Stimulated activated CD4-positive, alpha-beta T cell treated with anti-CD3 and anti-CD28 coated beads, Interleukin-15, amount 100 ng/mL, for 1 hour (primary cell): ENCODE data around the gene SLAMF7.
"Not testable (repeated sequence)": the region's sequence is repeated elsewhere in the genome, so short reads cannot be mapped to it uniquely, and the experiment has no call there.

Experiments
- DNase-seq, 2 donors: peaks; one replicate each; pipeline ENCODE4 v3.0.0-alpha.2; 2020; ENCODE audit warnings: low read depth in 1 of 2, low spot score in 1 of 2

Gene SLAMF7

DNA sequence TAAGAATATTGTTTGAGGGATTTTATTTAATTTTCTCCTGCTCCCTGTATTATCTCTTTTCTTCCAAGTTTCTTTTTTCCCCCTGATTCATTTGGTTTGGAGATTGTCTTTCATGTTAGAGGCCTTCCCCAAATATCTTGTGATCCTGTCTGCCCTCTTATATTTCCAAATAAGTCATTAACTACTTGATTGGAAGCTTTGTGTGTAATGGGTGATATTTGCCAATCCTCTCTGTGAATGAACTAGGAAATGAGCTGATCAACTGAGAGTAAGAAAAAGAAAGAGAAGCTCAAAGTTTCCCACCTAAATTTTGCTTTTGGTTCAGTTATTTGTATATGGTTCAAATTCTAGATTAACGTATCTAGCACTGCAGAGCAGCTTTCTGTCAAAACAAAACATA lies 33.3 kb downstream of the SLAMF7 start:
- no peak for DNase-seq

DNA sequence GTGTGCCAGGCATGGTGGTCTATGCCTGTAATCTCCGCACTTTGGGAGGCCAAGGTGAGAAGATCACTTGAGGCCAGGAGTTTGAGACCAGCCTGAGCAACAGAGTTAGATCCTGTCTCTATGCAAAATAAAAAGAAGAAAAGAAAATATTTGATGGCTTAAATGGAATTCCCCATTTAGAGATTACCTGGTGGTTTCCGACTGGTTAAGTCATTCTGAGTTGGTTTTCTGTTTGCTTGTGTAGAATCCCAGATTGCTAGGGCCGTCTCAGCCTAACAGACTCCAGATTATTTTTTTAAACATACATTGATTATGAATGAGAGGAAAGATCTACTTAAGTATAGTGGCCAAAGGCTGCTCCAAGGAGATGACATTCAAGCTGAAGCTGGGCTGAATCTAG lies 34.0 kb downstream of the SLAMF7 start:
- DNase-seq = no peak

DNA sequence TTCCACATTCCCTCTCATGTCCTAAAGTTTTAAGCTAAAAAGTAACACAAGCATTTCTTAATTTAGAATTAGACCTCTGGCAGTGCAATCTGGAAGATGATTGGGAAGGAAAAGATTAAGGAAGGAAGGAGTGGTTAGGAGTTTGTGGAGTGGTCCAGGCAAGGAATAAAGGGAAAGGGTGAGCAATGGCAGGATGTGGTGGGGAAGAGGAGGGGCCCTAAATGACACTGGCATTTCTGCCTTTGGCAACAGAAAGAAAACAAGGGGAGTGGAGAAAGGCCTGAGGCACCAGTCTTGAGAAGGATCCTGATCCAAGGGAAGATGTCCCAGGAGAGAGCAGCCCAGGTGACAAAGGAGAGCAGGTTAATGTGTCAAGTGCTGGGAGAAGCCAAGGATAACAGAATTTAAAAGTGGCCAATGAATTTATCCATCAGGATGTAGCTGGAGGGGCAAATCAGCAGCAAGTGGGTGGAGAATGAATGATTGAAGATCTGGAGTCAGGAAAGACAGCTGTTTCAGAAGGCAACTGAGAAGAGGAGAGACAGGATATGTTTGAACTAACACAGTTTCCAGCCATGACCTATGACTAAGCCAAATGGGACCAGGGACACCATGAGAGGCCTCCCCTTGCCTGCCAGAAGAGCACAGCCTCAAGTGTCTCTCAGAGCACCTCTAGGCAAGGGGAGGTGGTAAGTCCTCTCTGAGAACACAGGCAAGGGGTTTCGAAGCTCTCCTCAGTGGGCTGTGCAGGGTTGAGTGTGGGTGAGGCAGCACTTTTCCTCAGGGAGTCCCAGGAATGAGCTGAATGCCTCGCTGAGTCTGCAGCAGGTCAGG lies 36.1 kb downstream of the SLAMF7 start:
- no peak for DNase-seq

DNA sequence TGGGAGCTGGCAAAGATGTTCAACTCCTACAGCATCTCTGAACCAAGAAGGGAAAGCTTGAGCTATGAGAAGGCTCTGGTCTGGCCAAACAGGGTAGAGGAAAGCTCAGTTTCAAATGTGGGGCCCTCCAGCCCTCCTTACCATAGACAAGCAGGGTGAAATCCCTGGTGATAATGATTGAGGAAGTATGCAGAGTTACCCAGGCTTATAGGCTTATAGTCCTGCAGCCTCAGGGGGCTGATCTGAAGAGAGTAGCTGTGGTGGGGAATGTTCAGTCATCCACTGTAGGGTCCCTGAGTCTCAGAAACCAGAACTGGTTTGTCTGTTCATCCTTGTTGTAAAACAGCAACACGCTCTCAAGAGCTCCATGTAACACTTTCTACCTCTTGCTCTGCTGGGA lies 37.1 kb downstream of the SLAMF7 start:
- DNase-seq = no peak

DNA sequence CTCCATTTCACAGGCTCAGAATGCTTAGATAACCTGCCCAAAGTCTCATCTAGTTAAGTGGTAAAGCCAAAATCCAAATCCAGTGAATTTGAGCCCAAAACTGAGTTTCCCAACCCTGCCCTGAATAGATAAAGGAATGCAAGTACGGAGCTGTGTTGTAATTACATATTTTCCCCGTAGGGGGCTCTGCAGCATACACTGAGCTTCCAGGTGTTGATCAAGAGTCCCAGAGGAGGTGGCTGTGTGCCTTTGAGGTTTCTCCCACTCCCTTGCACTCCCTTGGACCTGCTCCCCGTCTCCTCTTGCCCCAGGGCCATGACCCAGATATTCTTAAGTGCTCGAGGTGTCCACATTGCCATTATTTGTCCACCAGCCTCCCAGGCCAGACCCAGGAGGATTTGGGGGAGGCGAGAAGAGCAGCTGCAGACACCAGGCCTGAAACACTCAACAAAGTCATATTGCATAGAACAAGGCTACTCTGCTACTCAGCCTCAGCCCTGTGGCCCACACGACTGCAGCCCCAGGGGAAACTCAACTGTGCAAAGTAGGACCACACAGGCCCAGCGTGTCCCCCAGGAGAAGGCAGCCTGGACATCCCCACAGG lies 38.5 kb downstream of the SLAMF7 start:
- DNase-seq = no peak

DNA sequence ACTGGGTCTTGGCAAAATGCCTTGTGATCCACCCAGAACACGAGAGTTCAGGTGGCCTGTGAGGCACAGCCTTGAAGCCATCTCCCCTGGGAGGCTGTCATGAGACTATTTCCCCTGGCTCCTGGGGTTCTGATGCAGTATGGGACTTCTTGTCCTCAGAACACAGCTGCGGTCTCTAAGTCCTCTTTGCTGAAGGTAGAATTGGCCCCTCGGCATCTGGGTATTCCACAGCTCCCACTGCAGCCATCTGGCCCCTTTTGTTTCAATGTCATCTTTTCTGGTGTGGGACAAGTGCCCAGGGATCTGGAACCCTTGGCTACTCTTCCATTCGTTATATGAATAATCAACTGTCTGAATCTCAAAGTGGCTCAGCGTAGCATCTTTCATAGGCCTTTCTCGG lies 39.9 kb downstream of the SLAMF7 start:
- no peak for DNase-seq

DNA sequence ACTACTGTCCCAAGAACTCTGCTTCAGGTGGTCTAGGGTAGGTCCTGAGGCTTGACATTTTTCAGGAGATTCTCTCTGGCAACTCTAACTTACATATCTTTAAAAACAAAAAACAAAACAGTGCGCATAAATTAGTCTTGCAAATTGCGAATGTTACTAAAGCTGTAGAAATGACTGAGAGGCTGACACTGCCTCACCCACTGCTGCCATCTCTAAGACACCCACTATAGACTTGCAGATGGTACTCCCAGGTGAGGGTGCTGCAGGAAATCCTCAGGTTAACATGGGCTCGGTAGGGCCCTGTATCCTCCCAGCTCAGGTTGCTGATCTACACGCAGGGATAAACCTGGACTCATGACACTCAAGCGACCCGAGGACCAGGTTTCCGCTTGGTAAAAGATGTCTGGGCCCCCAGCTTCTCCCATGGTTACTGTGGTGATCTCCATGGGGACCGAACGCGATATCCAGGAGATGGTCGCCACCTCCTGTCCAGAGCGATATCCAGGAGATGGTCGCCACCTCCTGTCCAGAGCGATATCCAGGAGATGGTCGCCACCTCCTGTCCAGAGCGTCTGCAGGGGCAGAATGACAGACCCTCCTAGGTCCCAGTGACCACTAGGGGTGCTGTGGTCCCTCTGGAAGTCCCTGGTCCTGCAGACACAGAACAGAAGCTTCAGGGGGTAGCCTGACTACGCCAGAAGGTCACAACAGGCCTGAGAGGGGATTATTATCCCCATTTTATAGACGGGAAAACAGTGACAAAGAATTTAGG lies 40.8 kb downstream of the SLAMF7 start:
- DNase-seq = no peak

DNA sequence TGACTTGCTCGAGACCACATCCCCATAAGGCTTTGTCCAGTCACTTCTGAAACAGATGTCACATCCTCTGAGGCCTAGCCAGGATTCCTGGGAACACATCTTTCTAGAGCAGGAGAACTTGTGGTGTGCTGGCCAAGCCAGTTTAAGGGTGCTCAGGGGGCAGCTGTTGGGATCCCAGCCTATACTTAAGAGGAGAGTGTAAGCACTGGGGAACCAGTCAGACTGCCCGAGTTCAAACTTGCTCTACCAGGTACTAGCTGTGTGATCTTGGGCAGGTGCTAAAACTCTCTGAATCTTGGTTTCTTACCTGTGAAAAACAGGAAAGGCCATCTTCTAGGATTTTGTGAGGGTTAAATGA lies 41.3 kb downstream of the SLAMF7 start:
- DNase-seq = no peak

DNA sequence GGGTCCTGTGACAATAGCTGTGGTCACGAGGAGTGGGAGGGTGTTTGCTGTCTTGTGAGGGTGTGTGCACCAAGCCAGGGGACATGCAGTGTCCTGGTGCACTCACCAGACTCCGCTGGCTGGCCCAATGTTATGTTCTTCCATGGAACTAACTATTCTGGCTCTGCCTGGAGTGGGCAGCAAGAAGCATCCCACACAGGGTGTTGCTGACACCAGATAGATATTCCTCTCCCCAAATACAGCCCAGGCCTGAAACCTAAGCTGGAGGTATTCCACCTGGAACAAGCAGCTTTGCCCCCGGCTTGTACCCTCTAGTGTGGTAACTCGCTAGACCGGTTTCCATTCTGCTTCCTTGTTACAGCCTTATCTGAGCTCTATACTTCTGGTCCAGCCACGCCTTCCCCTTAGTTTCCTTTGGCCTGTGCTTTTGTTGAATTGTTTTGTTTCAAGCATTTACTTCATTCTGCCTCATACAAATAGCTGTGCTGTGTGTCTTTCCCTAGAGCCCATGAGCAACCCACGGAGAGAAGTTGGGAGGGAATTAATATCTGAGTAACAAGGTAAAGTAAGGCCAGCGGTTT lies 42.2 kb downstream of the SLAMF7 start:
- no peak for DNase-seq

DNA sequence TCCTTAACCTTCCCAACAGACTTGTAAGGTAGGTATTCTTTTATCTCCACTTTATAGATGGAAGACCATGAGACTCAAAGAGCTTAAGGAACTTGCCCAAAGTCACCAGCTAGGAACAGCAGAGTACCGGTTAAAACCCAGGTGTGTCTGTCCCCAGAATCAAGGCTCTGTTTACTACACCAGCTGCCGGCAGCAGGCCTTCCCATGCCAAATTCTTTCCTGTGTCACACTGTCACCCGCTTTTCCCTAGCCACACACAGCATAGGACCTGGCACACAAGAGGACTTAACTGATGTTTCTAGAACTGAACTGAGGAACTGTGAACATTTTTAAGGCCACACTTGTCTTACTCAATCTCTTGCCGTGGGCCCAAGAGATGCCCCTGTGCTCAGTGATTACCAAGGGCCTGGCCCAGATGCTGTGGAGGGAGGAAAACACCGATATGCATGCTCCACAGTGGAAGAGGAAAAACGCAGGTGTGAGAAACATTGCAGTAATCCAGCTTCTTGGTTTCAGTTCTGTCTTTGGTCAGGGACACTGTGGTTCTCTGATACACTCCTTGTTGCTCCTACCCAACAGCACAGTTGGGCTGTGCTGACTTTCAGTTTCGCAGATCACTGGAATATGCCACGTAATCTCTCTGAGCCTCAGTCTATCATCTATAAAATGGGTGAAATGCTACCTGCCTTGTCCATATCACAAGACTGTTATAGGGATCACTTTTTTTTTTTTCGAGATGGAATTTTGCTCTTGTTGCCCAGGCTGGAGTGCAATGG lies 43.1 kb downstream of the SLAMF7 start:
- DNase-seq = no peak

DNA sequence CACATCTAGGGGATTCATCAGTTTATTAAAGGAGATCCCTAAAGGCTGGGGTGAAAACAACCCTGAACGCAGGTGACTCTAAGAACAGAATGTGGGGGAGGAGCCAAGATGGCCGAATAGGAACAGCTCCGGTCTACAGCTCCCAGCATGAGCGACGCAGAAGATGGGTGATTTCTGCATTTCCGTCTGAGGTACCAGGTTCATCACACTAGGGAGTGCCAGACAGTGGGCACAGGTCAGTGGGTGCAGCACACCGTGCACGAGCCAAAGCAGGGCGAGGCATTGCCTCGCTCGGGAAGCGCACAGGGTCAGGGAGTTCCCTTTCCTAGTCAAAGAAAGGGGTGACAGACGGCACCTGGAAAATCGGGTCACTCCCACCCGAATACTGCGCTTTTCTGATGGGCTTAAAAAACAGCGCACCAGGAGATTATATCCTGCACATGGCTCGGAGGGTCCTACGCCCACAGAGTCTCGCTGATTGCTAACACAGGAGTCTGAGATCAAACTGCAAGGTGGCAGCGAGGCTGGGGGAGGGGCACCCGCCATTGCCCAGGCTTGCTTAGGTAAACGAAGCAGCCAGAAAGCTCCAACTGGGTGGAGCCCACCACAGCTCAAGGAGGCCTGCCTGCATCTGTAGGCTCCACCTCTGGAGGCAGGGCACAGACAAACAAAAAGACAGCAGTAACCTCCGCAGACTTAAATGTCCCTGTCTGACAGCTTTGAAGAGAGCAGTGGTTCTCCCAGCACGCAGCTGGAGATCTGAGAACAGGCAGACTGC lies 44.1 kb downstream of the SLAMF7 start:
- not testable (repeated sequence) for DNase-seq

DNA sequence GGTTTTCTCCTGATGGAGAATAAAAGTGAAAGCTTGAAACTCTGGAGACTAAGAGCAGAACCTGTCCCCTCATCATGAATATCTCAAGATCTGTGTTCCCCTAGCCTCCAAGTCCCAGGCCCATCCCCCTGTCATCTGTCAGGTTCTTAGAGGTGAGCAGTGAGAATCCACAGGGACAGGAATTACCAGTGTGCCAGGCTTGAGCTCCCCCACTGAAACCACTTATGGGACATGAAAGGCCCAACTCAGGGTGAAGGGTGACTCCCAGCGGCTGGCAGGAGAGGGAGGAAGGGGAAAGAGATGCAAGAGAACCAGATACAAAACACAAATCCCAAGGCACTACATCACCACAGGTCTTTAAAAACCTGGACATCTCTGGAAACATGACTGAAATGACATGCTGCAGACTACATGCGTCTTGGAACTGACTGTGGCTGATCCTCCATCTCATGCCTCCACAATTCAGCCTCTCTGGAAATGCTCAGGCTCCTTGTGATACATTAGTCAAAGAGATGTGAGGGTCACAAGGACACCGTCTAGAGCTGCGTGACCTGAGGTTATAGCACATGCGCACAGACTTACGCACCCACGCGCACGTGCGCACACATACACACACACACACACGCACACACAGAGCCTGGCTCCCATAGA lies 50.1 kb downstream of the SLAMF7 start:
- no peak for DNase-seq

DNA sequence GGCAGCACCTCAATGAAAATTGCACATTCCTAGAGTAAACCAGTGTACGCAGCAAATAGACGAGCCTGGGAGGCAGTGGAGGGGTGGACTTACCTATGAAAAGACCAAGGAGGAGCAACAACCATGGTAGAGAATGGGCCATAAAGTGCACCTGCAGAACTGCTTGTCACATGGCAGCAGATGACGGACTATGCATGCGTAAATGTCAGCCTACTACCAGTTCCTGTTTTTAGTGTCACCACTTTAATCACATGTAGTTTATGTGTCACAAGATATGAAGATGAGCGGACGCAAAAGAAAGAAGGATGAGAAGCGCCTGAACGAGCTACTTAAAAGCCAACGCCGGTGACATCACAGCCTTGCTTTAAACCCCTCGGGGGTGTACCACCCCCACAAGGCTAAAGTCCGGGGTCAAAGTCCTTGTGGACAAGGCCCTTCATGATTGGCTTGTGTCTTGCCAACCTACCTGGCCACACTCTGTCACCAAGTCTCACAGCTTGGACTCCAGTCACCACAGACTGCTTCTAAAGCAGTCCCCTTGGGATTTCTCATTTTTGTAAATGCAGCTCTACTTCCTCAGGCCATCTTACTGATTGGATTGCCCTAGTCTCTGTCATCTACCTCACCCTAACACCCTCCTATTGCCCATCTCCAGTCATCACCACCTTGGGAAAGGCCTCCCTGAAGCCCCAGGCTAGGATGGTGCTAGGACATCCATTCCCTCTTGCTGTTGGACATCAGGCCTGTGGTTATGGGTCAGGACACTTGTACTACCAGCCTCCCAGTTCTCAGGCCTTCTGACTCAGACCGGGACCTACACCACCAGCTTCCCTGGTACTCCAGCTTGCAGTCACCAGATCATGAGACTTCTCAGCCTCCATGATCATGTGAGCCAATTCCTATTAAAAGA lies 50.9 kb downstream of the SLAMF7 start:
- DNase-seq = no peak

DNA sequence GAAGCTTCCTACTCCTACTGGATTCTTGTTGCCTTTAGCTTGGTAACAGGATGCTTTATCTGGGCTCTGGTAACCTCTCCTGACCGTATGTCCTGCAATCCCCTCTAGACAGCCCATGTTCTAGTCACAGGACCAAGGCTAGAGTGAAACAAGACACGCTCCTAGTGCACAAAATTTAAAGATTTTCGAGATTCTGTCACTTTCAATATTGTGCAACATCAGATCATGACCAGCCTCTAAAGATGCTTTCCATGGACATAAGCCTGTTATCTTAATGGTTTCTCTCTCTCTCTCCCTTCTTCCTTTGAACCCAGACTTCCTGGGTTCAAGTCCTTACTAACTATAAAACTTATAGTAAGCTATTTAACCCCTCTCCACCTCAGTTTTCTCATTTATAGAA lies 55.3 kb downstream of the SLAMF7 start:
- DNase-seq = no peak

DNA sequence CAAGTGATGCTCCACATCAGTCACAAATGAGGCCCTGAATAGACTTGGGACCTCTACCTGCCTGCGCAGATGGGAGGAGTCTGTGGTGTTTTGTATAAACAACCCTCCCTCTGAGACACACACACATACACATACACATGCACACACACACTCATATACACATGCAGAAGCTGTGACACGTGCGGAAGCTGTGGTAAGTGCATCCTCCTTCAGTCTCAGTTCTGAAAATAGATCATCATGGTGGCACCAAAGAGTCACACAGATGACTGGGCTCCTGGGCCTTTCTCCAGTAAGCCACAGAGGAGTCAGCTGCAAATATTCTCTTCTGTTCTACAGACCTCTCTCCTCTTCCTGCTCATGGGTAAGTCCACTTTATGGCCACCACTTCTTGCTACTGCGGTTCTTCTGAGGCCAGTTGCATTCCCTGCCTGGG lies 56.9 kb downstream of the SLAMF7 start, which contains the start of gene LY9:
TSS of gene LY9 (plus strand) at position 224 of the 433 bp plus-strand sequence. CDS start at position 238, 14 bp downstream.
- DNase-seq = peak; percentile 52 to 56

DNA sequence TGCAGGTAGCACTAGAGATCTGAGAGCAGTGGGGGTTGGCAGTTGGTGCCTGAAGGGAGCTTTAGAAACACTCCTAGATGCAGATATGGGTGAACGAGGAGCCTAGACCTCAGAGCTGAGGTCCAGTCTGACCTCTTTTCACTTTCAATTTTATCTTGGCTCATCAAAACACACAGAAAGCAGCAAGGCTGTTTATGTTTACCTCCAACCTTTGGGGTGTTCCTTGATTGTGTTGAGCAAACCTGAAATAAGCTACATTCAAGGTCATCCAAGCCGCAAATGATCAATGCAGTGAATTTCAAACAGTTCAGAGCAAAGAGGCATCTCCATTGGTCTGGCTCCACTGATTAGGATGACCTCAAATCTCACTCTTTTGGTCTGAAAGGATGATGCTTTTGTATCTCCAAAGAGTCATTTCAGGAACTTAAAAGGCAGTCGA lies 58.2 kb downstream of the SLAMF7 start:
- DNase-seq = no peak

DNA sequence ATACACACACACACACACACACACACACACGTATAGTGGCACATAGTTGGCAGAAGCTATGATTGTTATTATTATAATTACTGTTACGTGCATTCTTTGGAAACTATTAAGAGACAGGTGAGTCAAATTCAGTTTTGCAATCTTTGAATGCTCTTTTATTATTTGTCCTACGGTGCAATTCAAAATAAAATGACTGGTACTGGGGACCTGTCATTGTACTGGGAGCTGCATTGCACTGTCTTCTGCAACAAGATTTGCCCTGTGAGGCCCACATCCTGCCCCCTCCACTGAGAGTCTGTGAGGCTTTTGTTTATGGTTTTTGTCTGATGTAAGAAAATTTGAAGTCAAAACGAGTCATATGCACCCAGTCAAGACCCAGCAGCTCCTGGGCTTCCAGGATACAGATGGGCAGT lies 58.8 kb downstream of the SLAMF7 start:
- DNase-seq = peak; percentile 29 to 33

DNA sequence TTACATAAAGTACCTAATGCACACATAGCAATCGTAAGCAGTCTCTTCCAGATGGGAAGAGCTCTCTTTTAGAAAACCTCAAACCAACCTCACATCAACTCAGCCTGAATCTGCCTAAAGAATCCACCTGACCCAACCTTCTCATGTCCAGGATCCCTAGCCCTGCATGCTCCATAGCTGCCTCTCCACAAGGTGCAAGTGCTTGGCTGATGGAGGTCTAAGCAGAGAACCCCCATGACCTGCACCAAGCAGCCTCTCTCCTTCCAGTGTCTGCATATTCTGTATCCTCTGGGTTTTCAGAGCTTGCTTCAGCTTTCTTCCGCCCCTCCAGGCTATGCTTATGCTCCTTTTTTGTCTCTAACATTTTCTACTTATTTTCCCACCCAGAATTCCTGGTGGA lies 59.4 kb downstream of the SLAMF7 start:
- no peak for DNase-seq
